Mucosa of descending colon (tissue), 3 donors: Measurements from ENCODE around the gene CYBB. TPM values are rescaled to one million over a fixed set of nuclear protein-coding genes. Genes with fewer than 3 reads are reported as not detected.

ENCODE experiments used
- ATAC-seq: fragments of 200-7000 bp; cut with Tn5 transposase; one replicate; pipeline ENCODE4 v1.9.1; 2020; ENCODE audit warnings: mild to moderate bottlenecking, moderate library complexity
- DNase-seq, 3 donors: peaks; one replicate each; pipeline ENCODE4 v3.0.0-alpha.2; 2020
- H3K36me3 ChIP-seq: fragments of 200-600 bp; one replicate; pipeline ENCODE4 v1.8.0; 2021; ENCODE audit warnings: low read depth, mild to moderate bottlenecking
- H3K4me1 ChIP-seq: fragments of 200-600 bp; one replicate; pipeline ENCODE4 v1.8.0; 2021; ENCODE audit warnings: low read depth, mild to moderate bottlenecking
- H3K4me3 ChIP-seq: fragments of 200-600 bp; one replicate; pipeline ENCODE4 v1.8.0; 2021; ENCODE audit warnings: mild to moderate bottlenecking
- H3K9me3 ChIP-seq: fragments of 200-600 bp; one replicate; pipeline ENCODE4 v1.8.0; 2021; ENCODE audit warnings: mild to moderate bottlenecking
- CTCF ChIP-seq: fragments of 200-600 bp; IDR thresholded peaks from one replicate; pipeline ENCODE4 v1.8.0; 2022; ENCODE audit warnings: antibody characterized with exemption, mild to moderate bottlenecking
- intact Hi-C, 2 donors: fragments of 100-400 bp; cut with DNase I in 1 of 2; cut with micrococcal nuclease in 1 of 2; formaldehyde crosslinking; loops; one replicate each; pipeline versions ENCODE4 v1.11.0 to v1.11.1; 2022; cut with DNase I, micrococcal nuclease
- long read RNA-seq, 2 donors: library from polyadenylated mRNA; unstranded; transcript quantifications; one replicate each; pipeline ENCODE4 v2.0.0, GENCODE V29; 2019 to 2021
- total RNA-seq, 3 donors: library from RNA; stranded (reverse); fragmentation: NEBNext Ultra II Directional in 2 of 3; extraction: Animal tissue kit (Norgen Biotek cat#: 25700) in 2 of 3; gene quantifications; one replicate each; pipeline versions ENCODE4 v1.2.1 to v1.2.4, GENCODE V29; 2021 to 2023
- donor health status: DM: no; HTN: no; CAD: no; lungs with moderate emphysema.
- donor health status: DM: no; HTN: no; CAD: no.
- donor health status: DM: no; HTN: yes; CAD: no.

Gene CYBB
- total RNA-seq, result 10 to 100 TPM in 2 of 3 donors, 1 to 10 TPM in 1; 9.7 to 35.4 (median 30.0) TPM
- long read RNA-seq, donor 1, full-length matches to known transcripts, result 2 of 3 reads
- long read RNA-seq, donor 1, partial matches to known transcripts, result 1 of 3 reads
- long read RNA-seq, donor 1, other reads (novel, unspliced or antisense), result 0 of 3 reads
- long read RNA-seq, donor 2, full-length matches to known transcripts, result 2 of 3 reads
- long read RNA-seq, donor 2, partial matches to known transcripts, result 1 of 3 reads
- long read RNA-seq, donor 2, other reads (novel, unspliced or antisense), result 0 of 3 reads

- Histone ChIP-seq H3K36me3 (no peaks in the 10 kb centered on the region), H3K4me1 (no peaks in the 10 kb centered on the region), H3K9me3 (no peaks in the 10 kb centered on the region), H3K4me3 (no peak within 1 kb of the TSS)
- ATAC-seq (no peak), DNase-seq (no peak)
- no peak for TF ChIP-seq CTCF
- intact Hi-C loops, result no loop called here
These were observed at the start of gene CYBB for GRCh38 chrX:37779857-37780256. CYBB (plus strand) TSS chrX:37780059; CDS start chrX:37780078, 19 bp downstream.

- H3K36me3 ChIP-seq, result no peaks in the 10 kb centered on the region
- H3K9me3 ChIP-seq, result no peaks in the 10 kb centered on the region
- DNase-seq, result peak; percentile 75 to 87 (median 86)
- intact Hi-C loops, result loop anchor here in 1 of 2 donors (5.0 kb wide), 1 partner anchor 82 kb away; no protein-coding TSS in a partner anchor
- peak; percentile 46 for TF ChIP-seq CTCF
- ATAC-seq, result peak; percentile 93
- no peak overlapping the region for H3K4me3 ChIP-seq
- H3K4me1 ChIP-seq, result no peaks in the 10 kb centered on the region
These were observed 34.5 kb upstream of the CYBB start for GRCh38 chrX:37745354-37745753.

GRCh38 chrX:37745835-37746217 lies 34.0 kb upstream of the CYBB start:
- no peak for TF ChIP-seq CTCF
- DNase-seq (no peak), ATAC-seq (peak; percentile 60)
- H3K36me3 ChIP-seq, result no peaks in the 10 kb centered on the region
- H3K9me3 ChIP-seq, result no peaks in the 10 kb centered on the region
- intact Hi-C loops, result loop anchor here in 1 of 2 donors (5.0 kb wide), 1 partner anchor 81 kb away; no protein-coding TSS in a partner anchor
- H3K4me1 ChIP-seq, result no peaks in the 10 kb centered on the region
- H3K4me3 ChIP-seq, result no peak overlapping the region

- no peak for TF ChIP-seq CTCF
- ATAC-seq (peak; percentile 77), DNase-seq (peak in 1 of 3 donors; percentile 20)
- Histone ChIP-seq H3K4me1 (no peaks in the 10 kb centered on the region), H3K4me3 (no peak overlapping the region), H3K36me3 (no peaks in the 10 kb centered on the region), H3K9me3 (no peaks in the 10 kb centered on the region)
- intact Hi-C loops, result loop anchor here in 1 of 2 donors (5.0 kb wide), 1 partner anchor 81 kb away; no protein-coding TSS in a partner anchor
These were observed 33.5 kb upstream of the CYBB start for GRCh38 chrX:37746218-37746941.

GRCh38 chrX:37746951-37747350 lies 32.9 kb upstream of the CYBB start:
- intact Hi-C loops, result loop anchor here in 1 of 2 donors (5.0 kb wide), 1 partner anchor 80 kb away; no protein-coding TSS in a partner anchor
- H3K36me3 ChIP-seq, result no peaks in the 10 kb centered on the region
- no peaks in the 10 kb centered on the region for H3K4me1 ChIP-seq
- ATAC-seq (no peak), DNase-seq (no peak)
- no peak for TF ChIP-seq CTCF
- H3K9me3 ChIP-seq, result no peaks in the 10 kb centered on the region
- H3K4me3 ChIP-seq, result no peak overlapping the region
